ENCODE data around the gene EIF3F. TPM values are rescaled to one million over a fixed set of nuclear protein-coding genes. Genes with fewer than 3 reads are reported as not detected.

EIF3F gene
- 62.6 and 68.5 TPM in 2 replicates for polyA plus RNA-seq

GRCh38 chr11:7986768-7987559, at the start of gene EIF3F:
Gene EIF3F (plus strand): TSS chr11:7987337. CDS start chr11:7987353, 16 bp downstream.

GRCh38 chr11:7941608-7942007, 45.5 kb upstream of the EIF3F start, which contains the start of gene OR10A3:
Gene OR10A3 (minus strand): TSS chr11:7941708. CDS start chr11:7939520, 2,188 bp downstream.

GRCh38 chr11:7965386-7965785, 21.8 kb upstream of the EIF3F start, which contains the start of gene NLRP10:
Gene NLRP10 (minus strand): TSS chr11:7965447. CDS start chr11:7963495, 1,952 bp downstream.

Other genes starting within 250 kb of the EIF3F start
- gene OR5P2, start 190.4 kb upstream of the EIF3F start, polyA plus RNA-seq = not detected in 2 replicates
- not detected in 2 replicates for gene OR5P3, start 156.5 kb upstream of the EIF3F start, polyA plus RNA-seq
- gene OR10A6, start 56.1 kb upstream of the EIF3F start, polyA plus RNA-seq = not detected in 2 replicates
- not detected in 2 replicates for gene OR10A3, start 45.6 kb upstream of the EIF3F start, polyA plus RNA-seq
- not detected in 2 replicates for gene NLRP10, start 21.9 kb upstream of the EIF3F start, polyA plus RNA-seq
- 51.9 and 58.1 TPM in 2 replicates for gene TUB, start 93.9 kb downstream of the EIF3F start, polyA plus RNA-seq
- 62.9 and 66.1 TPM in 2 replicates for gene RIC3, start 181.7 kb downstream of the EIF3F start, polyA plus RNA-seq